Panc1 (cell line): Measurements from ENCODE around the gene IL1RAPL1. TPM values are rescaled to one million over a fixed set of nuclear protein-coding genes. Genes with fewer than 3 reads are reported as not detected.

ENCODE experiments used
- ATAC-seq: fragments of 200-7000 bp; cut with Tn5 transposase; 2 replicates; pipeline ENCODE4 v1.9.1; 2020; ENCODE audit warnings: mild to moderate bottlenecking, moderate library complexity
- BruUV-seq: library from RNA; stranded (reverse); fragments of 400-500 nt; replicated peaks from 2 replicates; lab custom pipeline; 2021; lab: Mats Ljungman, UMichigan
- CTCF ChIA-PET: fragments of 300-600 bp; sonication (Branson Sonifier 250); formaldehyde crosslinking; loops from one replicate; lab custom pipeline; 2022; ENCODE audit warnings: antibody characterized with exemption; lab: Charles Lee
- POLR2A ChIA-PET: fragments of 300-600 bp; sonication (Branson Sonifier 250); formaldehyde crosslinking; loops from one replicate; lab custom pipeline; 2022; ENCODE audit warnings: antibody characterized with exemption; lab: Charles Lee
- DNase-seq: peaks from one replicate; pipeline ENCODE4 v3.0.0-alpha.2; 2010; ENCODE audit warnings: low read depth, low spot score
- H3K27ac ChIP-seq: 2 replicates; pipeline ENCODE4 v1.5.1; 2011; ENCODE audit warnings: mild to moderate bottlenecking, low read length, inconsistent platforms
- H3K27me3 ChIP-seq: fragments of 200-500 bp; sonication (Bioruptor generic); 2 replicates; pipeline ENCODE4 v1.6.0; 2014; ENCODE audit warnings: low read length, inconsistent platforms; ENCODE audit not compliant: control insufficient read depth, insufficient read depth
- H3K36me3 ChIP-seq: fragments of 200-500 bp; sonication (Bioruptor generic); 2 replicates; pipeline ENCODE4 v1.5.1; 2014; ENCODE audit warnings: inconsistent platforms, mild to moderate bottlenecking, low read length, moderate library complexity; ENCODE audit not compliant: control insufficient read depth, insufficient read depth
- H3K4me1 ChIP-seq: 2 replicates; pipeline ENCODE4 v1.5.1; 2011; ENCODE audit warnings: inconsistent platforms, mild to moderate bottlenecking, low read length, moderate library complexity; ENCODE audit not compliant: control insufficient read depth, insufficient read depth
- H3K4me3 ChIP-seq, 2 experiments: 2 replicates each; pipeline ENCODE4 v1.5.1; 2011 to 2012; ENCODE audit warnings: low read depth in 2 of 2, low read length in 2 of 2, mild to moderate bottlenecking in 2 of 2, inconsistent platforms in 1 of 2, moderate library complexity in 1 of 2
- H3K9me3 ChIP-seq: fragments of 200-500 bp; sonication (Bioruptor generic); 2 replicates; pipeline ENCODE4 v1.5.1; 2014; ENCODE audit warnings: low read depth, mild to moderate bottlenecking, inconsistent platforms, low read length, moderate library complexity; ENCODE audit not compliant: control insufficient read depth, insufficient read depth
- CTCF ChIP-seq: fragments of 450-650 bp; IDR thresholded peaks from 2 replicates; pipeline ENCODE4 v1.5.1; 2017; ENCODE audit warnings: mild to moderate bottlenecking
- POLR2AphosphoS5 ChIP-seq: IDR thresholded peaks from 2 replicates; pipeline ENCODE4 v1.6.1; 2012; ENCODE audit warnings: mild to moderate bottlenecking, low read depth, low read length, moderate library complexity
- REST ChIP-seq, 2 experiments: IDR thresholded peaks; 2 replicates each; pipeline ENCODE4 v1.6.1; 2011 to 2012; ENCODE audit warnings: low read depth in 2 of 2, control low read depth in 1 of 2, low read length in 1 of 2, mild to moderate bottlenecking in 1 of 2, moderate library complexity in 1 of 2; ENCODE audit not compliant: insufficient read depth in 1 of 2
- SIN3A ChIP-seq: IDR thresholded peaks from 2 replicates; pipeline ENCODE4 v1.6.1; 2012; ENCODE audit warnings: low read depth, mild to moderate bottlenecking, low read length, moderate library complexity, borderline replicate concordance; ENCODE audit not compliant: insufficient read depth
- TCF7L2 ChIP-seq: IDR thresholded peaks from 2 replicates; pipeline ENCODE4 v1.6.1; 2011; ENCODE audit warnings: mild to moderate bottlenecking, low read depth, low read length, inconsistent platforms
- in situ Hi-C: cut with HindIII; loops from 2 replicates; pipeline ENCODE4 v1.10.0; 2016; ENCODE audit warnings: low sequenced_read_pairs, low pct_unique_long_range_greater_than_20kb
- intact Hi-C: fragments of 100-400 bp; cut with micrococcal nuclease; formaldehyde crosslinking; loops from one replicate; pipeline ENCODE4 v1.10.0; 2022; ENCODE audit not compliant: unreplicated experiment
- total RNA-seq: library from RNA; stranded (reverse); gene quantifications from one replicate; pipeline ENCODE4 v1.2.1, GENCODE V29; 2021; ENCODE audit not compliant: unreplicated experiment

The IL1RAPL1 gene
- total RNA-seq, 1 experiment from 2014 or later = 0.59 TPM

GRCh38 chrX:29506729-29507128 lies 919.5 kb downstream of the IL1RAPL1 start:
- in situ Hi-C loops = no loop called here
- no peaks in the 10 kb centered on the region for H3K27me3 ChIP-seq
- POLR2A ChIA-PET = no interaction called here
- intact Hi-C loops = no loop called here
- no peak for TF ChIP-seq POLR2AphosphoS5
- no peak for TF ChIP-seq SIN3A
- no peak for TF ChIP-seq REST (IDR thresholded peaks at IDR 0.05; ENCODE audit: insufficient read depth in 1 of 2, low read depth in 2 of 2, low read length in 1 of 2)
- TF ChIP-seq CTCF = no peak
- no peak for TF ChIP-seq TCF7L2
- H3K27ac ChIP-seq = no peak overlapping the region
- no peak overlapping the region for H3K4me3 ChIP-seq
- DNase-seq (no peak), ATAC-seq (no peak)
- H3K4me1 ChIP-seq = no peaks in the 10 kb centered on the region
- no peaks in the 10 kb centered on the region for H3K36me3 ChIP-seq
- no peaks in the 10 kb centered on the region for H3K9me3 ChIP-seq
- no TSS peak for BruUV-seq
- CTCF ChIA-PET = no interaction called here

- ChIA-PET CTCF (interaction anchor here (0.5 kb wide), 1 partner anchor 429 kb away, joined by 3 read pairs; no protein-coding TSS in a partner anchor), POLR2A (no interaction called here)
- no peaks in the 10 kb centered on the region for H3K9me3 ChIP-seq
- intact Hi-C loops (no loop called here), in situ Hi-C loops (no loop called here)
- DNase-seq (no peak), ATAC-seq (no peak)
- no peak for TF ChIP-seq POLR2AphosphoS5
- TF ChIP-seq REST (IDR thresholded peaks at IDR 0.05; ENCODE audit: insufficient read depth in 1 of 2, low read depth in 2 of 2, low read length in 1 of 2) = no peak
- TF ChIP-seq TCF7L2 = no peak
- TF ChIP-seq SIN3A = no peak
- no peak for TF ChIP-seq CTCF
- no peaks in the 10 kb centered on the region for H3K4me1 ChIP-seq
- no peaks in the 10 kb centered on the region for H3K27me3 ChIP-seq
- H3K27ac ChIP-seq = no peak overlapping the region
- H3K4me3 ChIP-seq = no peak overlapping the region
- no TSS peak for BruUV-seq
- no peaks in the 10 kb centered on the region for H3K36me3 ChIP-seq
These were observed 930.9 kb downstream of the IL1RAPL1 start for GRCh38 chrX:29518100-29518499.
